Lung (tissue), 12 donors: ENCODE data around the gene PSORS1C2. TPM values are rescaled to one million over a fixed set of nuclear protein-coding genes. Genes with fewer than 3 reads are reported as not detected.

Source experiments
- ATAC-seq: fragments of 200-7000 bp; cut with Tn5 transposase; one replicate; pipeline ENCODE4 v1.9.1; 2020; ENCODE audit warnings: moderate number of reproducible peaks; ENCODE audit not compliant: insufficient read depth, low FRiP score
- DNase-seq, 3 donors: peaks; one replicate each; pipeline ENCODE4 v3.0.0-alpha.2; 2013 to 2017
- H3K27ac ChIP-seq, 2 donors: one replicate each; pipeline ENCODE4 v1.5.1; 2013; ENCODE audit warnings: mild to moderate bottlenecking in 2 of 2, moderate library complexity in 2 of 2, control low read depth in 1 of 2, inconsistent platforms in 1 of 2, low read depth in 1 of 2, low read length in 1 of 2
- H3K27me3 ChIP-seq, 3 donors: one replicate each; pipeline ENCODE4 v1.5.1; 2013; ENCODE audit warnings: low read length in 2 of 3; ENCODE audit not compliant: control insufficient read depth in 3 of 3, insufficient read depth in 3 of 3
- H3K36me3 ChIP-seq, 4 donors: one replicate each; pipeline ENCODE4 v1.5.1; 2013; ENCODE audit warnings: low read length in 4 of 4, mild to moderate bottlenecking in 1 of 4, moderate library complexity in 1 of 4; ENCODE audit not compliant: control insufficient read depth in 4 of 4, insufficient read depth in 4 of 4
- H3K4me1 ChIP-seq, 5 donors: one replicate each; pipeline ENCODE4 v1.5.1; 2013; ENCODE audit warnings: low read length in 5 of 5, mild to moderate bottlenecking in 2 of 5, moderate library complexity in 1 of 5; ENCODE audit not compliant: control insufficient read depth in 5 of 5, insufficient read depth in 5 of 5
- H3K4me3 ChIP-seq: one replicate; pipeline ENCODE4 v1.5.1; 2013; ENCODE audit warnings: mild to moderate bottlenecking, control low read depth, moderate library complexity
- H3K9ac ChIP-seq, 2 donors: one replicate each; pipeline ENCODE4 v1.5.1; 2013; ENCODE audit warnings: low read length in 2 of 2, control low read depth in 1 of 2; ENCODE audit not compliant: insufficient read depth in 1 of 2
- H3K9me3 ChIP-seq, 4 donors: one replicate each; pipeline ENCODE4 v1.5.1; 2013; ENCODE audit warnings: low read length in 3 of 4, mild to moderate bottlenecking in 1 of 4, moderate library complexity in 1 of 4; ENCODE audit not compliant: control insufficient read depth in 4 of 4, insufficient read depth in 3 of 4
- WGBS, 2 donors: extraction: QIAGEN DNeasy Blood & Tissue Kit; methylation state at CpG; one replicate each; pipeline ENCODE4 v1.1.7; 2013; 5-methylcytosine and 5-hydroxymethylcytosine counted together
- polyA plus RNA-seq, 2 donors: library from polyadenylated mRNA; stranded (reverse); fragments of 200-250 nt; gene quantifications; one replicate each; pipeline ENCODE4 v1.2.1, GENCODE V29; 2013
- total RNA-seq, 2 donors: library from RNA; depleted of rRNA in 1 of 2; stranded (reverse); fragments of >200 nt in 1 of 2; gene quantifications; one replicate each; pipeline ENCODE4 v1.2.1, GENCODE V29; 2014 to 2021
- TF ChIP-seq, protein P1 (sequence below): IDR thresholded peaks from 2 replicates; pipeline ENCODE4 v1.5.1; 2012; ENCODE audit warnings: mild to moderate bottlenecking; ENCODE audit errors: control extremely low read depth, extremely low read depth
- donor health status: control.
- donor health status: control.
- donor health status: Bipolar disorder and iron deficiency.
- donor health status: healthy.
- donor health status: DM: yes; HTN: yes; CAD: no.

The PSORS1C2 gene
- total and polyA plus RNA-seq, 4 donors: not detected

- Histone ChIP-seq H3K27ac (peak overlapping the region in 1 of 2 donors; percentile 35), H3K4me3 (no peak overlapping the region), H3K4me1 (peaks cover 0 to 21% (median 0%) of the 10 kb centered on the region in 5 donors), H3K9me3 (no peaks in the 10 kb centered on the region), H3K9ac (no peak overlapping the region), H3K36me3 (no peaks in the 10 kb centered on the region), H3K27me3 (peaks cover 0 to 4% (median 0%) of the 10 kb centered on the region in 3 donors)
- TF ChIP-seq, protein P1, sequence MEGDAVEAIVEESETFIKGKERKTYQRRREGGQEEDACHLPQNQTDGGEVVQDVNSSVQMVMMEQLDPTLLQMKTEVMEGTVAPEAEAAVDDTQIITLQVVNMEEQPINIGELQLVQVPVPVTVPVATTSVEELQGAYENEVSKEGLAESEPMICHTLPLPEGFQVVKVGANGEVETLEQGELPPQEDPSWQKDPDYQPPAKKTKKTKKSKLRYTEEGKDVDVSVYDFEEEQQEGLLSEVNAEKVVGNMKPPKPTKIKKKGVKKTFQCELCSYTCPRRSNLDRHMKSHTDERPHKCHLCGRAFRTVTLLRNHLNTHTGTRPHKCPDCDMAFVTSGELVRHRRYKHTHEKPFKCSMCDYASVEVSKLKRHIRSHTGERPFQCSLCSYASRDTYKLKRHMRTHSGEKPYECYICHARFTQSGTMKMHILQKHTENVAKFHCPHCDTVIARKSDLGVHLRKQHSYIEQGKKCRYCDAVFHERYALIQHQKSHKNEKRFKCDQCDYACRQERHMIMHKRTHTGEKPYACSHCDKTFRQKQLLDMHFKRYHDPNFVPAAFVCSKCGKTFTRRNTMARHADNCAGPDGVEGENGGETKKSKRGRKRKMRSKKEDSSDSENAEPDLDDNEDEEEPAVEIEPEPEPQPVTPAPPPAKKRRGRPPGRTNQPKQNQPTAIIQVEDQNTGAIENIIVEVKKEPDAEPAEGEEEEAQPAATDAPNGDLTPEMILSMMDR: no peak
- ATAC-seq: no peak
- 69 to 83% methylated on average over 16 of the region's 16 CpGs for WGBS, 2 donors
- DNase-seq: no peak
These were observed 12.3 kb downstream of the PSORS1C2 start for GRCh38 chr6:31126396-31127175.

- WGBS, 2 donors: 64 to 67% methylated on average over 12 of the region's 12 CpGs
- no peak overlapping the region for H3K4me3 ChIP-seq
- ATAC-seq (no peak), DNase-seq (no peak)
- peaks cover 0 to 21% (median 0%) of the 10 kb centered on the region in 5 donors for H3K4me1 ChIP-seq
- peaks cover 0 to 4% (median 0%) of the 10 kb centered on the region in 3 donors for H3K27me3 ChIP-seq
- TF ChIP-seq, protein P1: no peak
- H3K9me3 ChIP-seq: no peaks in the 10 kb centered on the region
- H3K36me3 ChIP-seq: no peaks in the 10 kb centered on the region
- H3K27ac ChIP-seq: peak overlapping the region in 1 of 2 donors; percentile 13
- H3K9ac ChIP-seq: no peak overlapping the region
These were observed 13.1 kb downstream of the PSORS1C2 start for GRCh38 chr6:31125586-31126363.

- TF ChIP-seq, protein P1: no peak
- Histone ChIP-seq H3K27me3 (peaks cover 0 to 4% (median 0%) of the 10 kb centered on the region in 3 donors), H3K4me1 (peaks cover 0 to 24% (median 0%) of the 10 kb centered on the region in 5 donors), H3K9ac (no peak overlapping the region), H3K27ac (peak overlapping the region in 1 of 2 donors; percentile 3), H3K4me3 (no peak overlapping the region), H3K36me3 (no peaks in the 10 kb centered on the region), H3K9me3 (no peaks in the 10 kb centered on the region)
- ATAC-seq (peak; percentile 43), DNase-seq (peak in 1 of 3 donors; percentile 16)
- 33 to 57% methylated on average over 8 of the region's 8 CpGs for WGBS, 2 donors
These were observed 13.7 kb downstream of the PSORS1C2 start for GRCh38 chr6:31125162-31125561.
